Measurements from ENCODE around the gene MND1. TPM values are rescaled to one million over a fixed set of nuclear protein-coding genes. Genes with fewer than 3 reads are reported as not detected.

The MND1 gene
- total RNA-seq, 3 donors from 2014 or later (not counting 1 experiment from before 2014, with no cell fraction given): 0.33 TPM; not detected in 2

- 94% methylated on average over 2 of the region's 2 CpGs for WGBS (ENCODE audit: insufficient coverage)
- no peak overlapping the region for H3K27ac Mint-ChIP-seq
- no peaks in the 10 kb centered on the region for H3K36me3 Mint-ChIP-seq
- Histone ChIP-seq H3K36me3 (ENCODE audit: control insufficient read depth, insufficient read depth, low read length) (no peaks in the 10 kb centered on the region), H3K27ac (ENCODE audit: low read length) (no peak overlapping the region), H3K27me3 (ENCODE audit: control insufficient read depth, insufficient read depth, low read length) (no peaks in the 10 kb centered on the region), H3K9me3 (ENCODE audit: control insufficient read depth, insufficient read depth, low read length) (no peaks in the 10 kb centered on the region), H3K4me1 (ENCODE audit: control insufficient read depth, insufficient read depth, low read length) (no peaks in the 10 kb centered on the region), H3K4me3 (ENCODE audit: low read length) (no peak overlapping the region)
- H3K4me1 Mint-ChIP-seq: no peaks in the 10 kb centered on the region
- no peak for DNase-seq
- intact Hi-C loops (cut with micrococcal nuclease): no loop called here
- no peaks in the 10 kb centered on the region for H3K9me3 Mint-ChIP-seq
- H3K4me3 Mint-ChIP-seq: no peak overlapping the region
- no peak for ATAC-seq
- TF ChIP-seq CTCF (IDR thresholded peaks at IDR 0.05): no peak
- H3K27me3 Mint-ChIP-seq (ENCODE audit: low read depth in 2 of 2): no peaks in the 10 kb centered on the region
Observed at GRCh38 chr4:153385784-153386183, 41.3 kb downstream of the MND1 start.

- Histone ChIP-seq H3K4me1 (ENCODE audit: control insufficient read depth, insufficient read depth, low read length) (no peaks in the 10 kb centered on the region), H3K27ac (ENCODE audit: low read length) (no peak overlapping the region), H3K9me3 (ENCODE audit: control insufficient read depth, insufficient read depth, low read length) (no peaks in the 10 kb centered on the region), H3K36me3 (ENCODE audit: control insufficient read depth, insufficient read depth, low read length) (no peaks in the 10 kb centered on the region), H3K27me3 (ENCODE audit: control insufficient read depth, insufficient read depth, low read length) (no peaks in the 10 kb centered on the region), H3K4me3 (ENCODE audit: low read length) (no peak overlapping the region)
- Mint-ChIP-seq H3K4me3 (no peak overlapping the region), H3K4me1 (no peaks in the 10 kb centered on the region), H3K9me3 (no peaks in the 10 kb centered on the region), H3K36me3 (no peaks in the 10 kb centered on the region), H3K27ac (no peak overlapping the region), H3K27me3 (ENCODE audit: low read depth in 2 of 2) (no peaks in the 10 kb centered on the region)
- ATAC-seq: no peak
- intact Hi-C loops (cut with micrococcal nuclease): no loop called here
- TF ChIP-seq CTCF (IDR thresholded peaks at IDR 0.05): no peak
- 100% methylated on average over 3 of the region's 4 CpGs for WGBS (ENCODE audit: insufficient coverage)
- DNase-seq: no peak
Observed at GRCh38 chr4:153387981-153388380, 43.5 kb downstream of the MND1 start.

- no peaks in the 10 kb centered on the region for H3K36me3 Mint-ChIP-seq
- TF ChIP-seq CTCF (IDR thresholded peaks at IDR 0.05): no peak
- H3K36me3 ChIP-seq (ENCODE audit: control insufficient read depth, insufficient read depth, low read length): no peaks in the 10 kb centered on the region
- H3K27me3 ChIP-seq (ENCODE audit: control insufficient read depth, insufficient read depth, low read length): no peaks in the 10 kb centered on the region
- no peak overlapping the region for H3K4me3 Mint-ChIP-seq
- H3K4me1 ChIP-seq (ENCODE audit: control insufficient read depth, insufficient read depth, low read length): no peaks in the 10 kb centered on the region
- H3K4me1 Mint-ChIP-seq: no peaks in the 10 kb centered on the region
- no peaks in the 10 kb centered on the region for H3K9me3 ChIP-seq (ENCODE audit: control insufficient read depth, insufficient read depth, low read length)
- no peak overlapping the region for H3K27ac Mint-ChIP-seq
- no peak overlapping the region for H3K27ac ChIP-seq (ENCODE audit: low read length)
- DNase-seq (no peak), ATAC-seq (no peak)
- no peaks in the 10 kb centered on the region for H3K27me3 Mint-ChIP-seq (ENCODE audit: low read depth in 2 of 2)
- intact Hi-C loops (cut with micrococcal nuclease): no loop called here
- WGBS (ENCODE audit: insufficient coverage): 90% methylated on average over 3 of the region's 6 CpGs
- no peaks in the 10 kb centered on the region for H3K9me3 Mint-ChIP-seq
- H3K4me3 ChIP-seq (ENCODE audit: low read length): no peak overlapping the region
Observed at GRCh38 chr4:153393397-153393796, 48.9 kb downstream of the MND1 start.

- no peak overlapping the region for H3K4me3 Mint-ChIP-seq
- Histone ChIP-seq H3K9me3 (ENCODE audit: control insufficient read depth, insufficient read depth, low read length) (no peaks in the 10 kb centered on the region), H3K4me1 (ENCODE audit: control insufficient read depth, insufficient read depth, low read length) (no peaks in the 10 kb centered on the region), H3K36me3 (ENCODE audit: control insufficient read depth, insufficient read depth, low read length) (no peaks in the 10 kb centered on the region), H3K27me3 (ENCODE audit: control insufficient read depth, insufficient read depth, low read length) (no peaks in the 10 kb centered on the region), H3K27ac (ENCODE audit: low read length) (no peak overlapping the region), H3K4me3 (ENCODE audit: low read length) (no peak overlapping the region)
- H3K36me3 Mint-ChIP-seq: no peaks in the 10 kb centered on the region
- intact Hi-C loops (cut with micrococcal nuclease): no loop called here
- H3K9me3 Mint-ChIP-seq: no peaks in the 10 kb centered on the region
- H3K4me1 Mint-ChIP-seq: no peaks in the 10 kb centered on the region
- no peak for TF ChIP-seq CTCF (IDR thresholded peaks at IDR 0.05)
- no CpG with 5 or more reads among the region's 1 CpG for WGBS (ENCODE audit: insufficient coverage)
- H3K27ac Mint-ChIP-seq: no peak overlapping the region
- DNase-seq (no peak), ATAC-seq (no peak)
- no peaks in the 10 kb centered on the region for H3K27me3 Mint-ChIP-seq (ENCODE audit: low read depth in 2 of 2)
Observed at GRCh38 chr4:153394945-153395344, 50.5 kb downstream of the MND1 start.

All from natural killer cell (primary cell).